Measurements from ENCODE around the gene PNISR.

PNISR gene

GRCh38 chr6:99425647-99426450 lies 741 bp upstream of the PNISR start:
- peaks cover 1% of the 10 kb centered on the region for H3K36me3 ChIP-seq (ENCODE audit: control insufficient read depth, insufficient read depth, low read length)
- DNase-seq (ENCODE audit: extremely low read depth, insufficient read length) = peak; percentile 80
- peak; percentile 58 for TF ChIP-seq CTCF (IDR thresholded peaks at IDR 0.05; ENCODE audit: insufficient read depth, low read length, poor library complexity, severe bottlenecking)
- no peaks in the 10 kb centered on the region for H3K27me3 ChIP-seq (replicated peaks; ENCODE audit: control insufficient read depth, insufficient read depth, low read length)
- peak overlapping the region; percentile 95 for H3K4me3 ChIP-seq (replicated peaks; ENCODE audit: low read depth, low read length)

DNA sequence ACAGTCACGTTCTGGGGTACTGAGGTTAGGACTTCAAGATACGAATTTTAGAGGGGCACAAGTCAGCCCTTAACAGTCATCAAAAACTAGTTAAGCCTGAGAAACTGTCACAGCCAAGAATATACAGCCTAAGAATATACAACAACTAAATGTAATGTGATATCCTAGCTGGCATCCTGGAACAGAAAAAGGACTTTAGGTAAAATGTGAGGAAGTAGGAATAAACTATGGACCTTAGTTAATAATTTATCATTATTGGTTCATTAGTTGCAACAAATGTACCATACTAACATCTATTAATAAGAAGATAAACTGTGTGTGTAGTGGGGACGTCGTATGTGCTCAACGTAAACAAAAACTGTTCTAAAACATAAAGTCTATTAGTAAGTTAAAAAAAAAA lies 1.1 kb downstream of the PNISR start:
- Histone ChIP-seq H3K27me3 (replicated peaks; ENCODE audit: control insufficient read depth, insufficient read depth, low read length) (no peaks in the 10 kb centered on the region), H3K36me3 (ENCODE audit: control insufficient read depth, insufficient read depth, low read length) (peaks cover 1% of the 10 kb centered on the region), H3K4me3 (replicated peaks; ENCODE audit: low read depth, low read length) (peak overlapping the region; percentile 95)
- no peak for DNase-seq (ENCODE audit: extremely low read depth, insufficient read length)
- TF ChIP-seq CTCF (IDR thresholded peaks at IDR 0.05; ENCODE audit: insufficient read depth, low read length, poor library complexity, severe bottlenecking) = no peak

DNA sequence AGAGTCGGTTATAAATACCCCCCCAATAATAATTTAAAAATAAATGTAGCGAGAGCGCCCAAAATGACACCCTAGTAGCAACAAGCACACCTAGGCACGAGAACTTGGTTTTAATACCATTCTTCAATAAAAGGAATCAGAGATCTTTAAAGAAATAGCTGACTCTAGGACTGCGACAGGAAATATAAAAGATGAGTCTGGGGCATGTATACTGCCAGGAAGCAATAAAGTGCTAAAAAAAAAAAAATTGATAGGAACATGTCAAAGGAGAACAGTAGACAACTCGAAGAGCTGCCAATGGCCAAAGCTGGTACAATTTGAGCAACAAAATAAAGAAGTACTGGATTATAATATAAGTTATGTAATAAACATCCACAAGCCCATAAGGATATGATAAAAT lies 2.2 kb downstream of the PNISR start:
- no peak for TF ChIP-seq CTCF (IDR thresholded peaks at IDR 0.05; ENCODE audit: insufficient read depth, low read length, poor library complexity, severe bottlenecking)
- Histone ChIP-seq H3K36me3 (ENCODE audit: control insufficient read depth, insufficient read depth, low read length) (peaks cover 1% of the 10 kb centered on the region), H3K27me3 (replicated peaks; ENCODE audit: control insufficient read depth, insufficient read depth, low read length) (no peaks in the 10 kb centered on the region), H3K4me3 (replicated peaks; ENCODE audit: low read depth, low read length) (no peak overlapping the region)
- DNase-seq (ENCODE audit: extremely low read depth, insufficient read length) = no peak

DNA sequence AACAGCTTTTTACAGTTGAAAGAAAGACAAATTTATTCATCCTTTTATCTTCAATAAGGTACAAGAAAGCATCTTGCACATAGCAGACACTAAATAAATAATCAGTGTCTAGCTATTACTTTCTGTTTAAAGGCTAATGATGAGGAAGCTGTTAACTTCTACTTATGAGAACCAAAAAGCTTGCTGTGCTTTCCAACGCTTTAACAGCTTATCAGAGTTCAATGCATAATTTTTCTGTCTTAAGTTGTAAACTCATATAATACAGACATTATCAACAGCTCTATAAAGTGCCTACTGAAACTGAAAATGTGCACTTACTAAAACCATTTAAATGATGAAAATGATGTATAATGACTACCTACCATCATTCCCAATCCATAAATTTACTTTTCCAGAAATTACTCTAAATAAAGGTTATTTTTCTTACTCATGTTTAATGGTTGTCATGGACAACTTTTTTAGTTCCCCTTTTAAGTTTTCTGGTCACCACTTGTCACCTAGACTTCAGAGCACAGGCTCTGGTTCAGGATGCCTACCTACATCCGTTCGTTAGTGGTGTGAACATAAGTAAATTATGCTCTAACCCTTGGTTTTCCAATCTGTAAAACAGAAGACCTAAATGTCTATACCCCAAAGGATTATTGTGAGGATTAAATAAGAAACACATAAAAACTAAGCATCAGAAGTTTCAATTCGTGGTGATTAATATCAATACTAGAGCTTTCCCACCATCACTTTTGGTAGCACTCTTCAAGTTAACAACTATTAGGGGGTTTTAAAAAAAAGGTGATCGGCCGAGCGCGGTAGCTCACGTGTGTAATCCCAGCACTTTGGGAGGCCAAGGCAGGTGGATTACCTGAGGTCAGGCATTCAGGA lies 8.0 kb downstream of the PNISR start:
- Histone ChIP-seq H3K36me3 (ENCODE audit: control insufficient read depth, insufficient read depth, low read length) (no peaks in the 10 kb centered on the region; the same call in 1 of the 2 replicates), H3K27me3 (replicated peaks; ENCODE audit: control insufficient read depth, insufficient read depth, low read length) (no peaks in the 10 kb centered on the region), H3K4me3 (replicated peaks; ENCODE audit: low read depth, low read length) (no peak overlapping the region; the same call in 1 of the 2 replicates)
- peak; percentile 43 for DNase-seq (ENCODE audit: extremely low read depth, insufficient read length)
- TF ChIP-seq CTCF (IDR thresholded peaks at IDR 0.05; ENCODE audit: insufficient read depth, low read length, poor library complexity, severe bottlenecking) = no peak

GRCh38 chr6:99416226-99416625 lies 8.9 kb downstream of the PNISR start:
- Histone ChIP-seq H3K4me3 (replicated peaks; ENCODE audit: low read depth, low read length) (no peak overlapping the region), H3K27me3 (replicated peaks; ENCODE audit: control insufficient read depth, insufficient read depth, low read length) (no peaks in the 10 kb centered on the region), H3K36me3 (ENCODE audit: control insufficient read depth, insufficient read depth, low read length) (no peaks in the 10 kb centered on the region; the same call in 1 of the 2 replicates)
- no peak for DNase-seq (ENCODE audit: extremely low read depth, insufficient read length)
- TF ChIP-seq CTCF (IDR thresholded peaks at IDR 0.05; ENCODE audit: insufficient read depth, low read length, poor library complexity, severe bottlenecking) = no peak

Data from GM06990 (cell line).